Bronchial smooth muscle cell (primary cell): ENCODE measurements around the gene DNAJC18. TPM values are rescaled to one million over a fixed set of nuclear protein-coding genes. Genes with fewer than 3 reads are reported as not detected.

Experiments used
- total RNA-seq: library from RNA; depleted of rRNA; stranded (reverse); fragments of >200 nt; gene quantifications from 2 replicates; pipeline ENCODE4 v1.2.1, GENCODE V29; 2014

The DNAJC18 gene
- total RNA-seq: 9.8 and 10.6 TPM in 2 replicates

GRCh38 chr5:139439013-139439903 is at the start of gene DNAJC18:
Gene DNAJC18, minus strand, starts transcription at chr5:139439525. Its CDS starts 80 bp downstream, at chr5:139439445.

DNA sequence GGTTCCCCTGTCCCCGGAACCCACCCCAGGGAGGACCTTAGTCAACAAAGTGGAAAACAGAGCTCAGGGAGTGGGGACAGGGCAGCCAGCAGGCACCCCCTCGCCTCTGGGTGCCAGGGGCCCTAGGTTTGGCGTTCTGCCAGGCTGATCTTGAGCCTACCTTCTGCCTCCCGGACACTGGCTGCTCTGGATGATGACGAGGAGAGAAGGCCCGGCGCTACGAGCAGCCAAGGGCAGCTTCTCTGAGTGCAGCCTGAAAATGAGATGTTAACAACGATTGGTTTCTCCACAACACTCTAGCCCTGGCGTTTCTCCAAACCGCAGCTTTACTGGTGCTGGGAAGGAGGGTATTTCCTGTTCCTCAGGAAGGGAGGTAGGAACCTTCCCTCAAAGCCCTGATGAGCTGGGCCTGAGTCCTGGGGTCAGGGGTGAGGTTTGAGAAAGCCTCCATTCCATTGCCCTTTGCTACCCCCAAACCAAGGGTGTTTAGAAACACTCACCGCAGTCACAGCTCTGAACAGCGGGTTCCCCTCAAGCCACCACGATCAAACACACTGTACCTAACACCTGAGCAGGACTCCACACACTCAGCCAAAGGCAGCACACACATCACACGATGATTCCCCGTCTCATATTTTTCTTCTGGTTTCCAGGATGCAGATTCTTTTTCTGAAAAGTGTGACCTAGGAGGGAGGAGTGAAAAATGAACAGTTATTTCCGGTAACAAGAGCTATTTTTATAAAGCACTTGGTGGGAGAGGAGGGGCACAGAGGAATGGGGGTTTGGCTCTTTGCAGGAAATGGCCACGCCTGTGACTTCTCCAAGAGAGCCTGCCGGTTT is 42.9 kb upstream of the DNAJC18 start, which contains the start of gene STING1:
Gene STING1, minus strand, starts transcription at position 709 of the 840 bp plus-strand sequence. CDS start 1,054 bp downstream, outside the sequence.

GRCh38 chr5:139470821-139471300 is 31.5 kb upstream of the DNAJC18 start, which contains the start of gene SMIM33:
Gene SMIM33, plus strand, starts transcription at chr5:139471004. Its CDS starts 118 bp downstream, at chr5:139471122.

DNA sequence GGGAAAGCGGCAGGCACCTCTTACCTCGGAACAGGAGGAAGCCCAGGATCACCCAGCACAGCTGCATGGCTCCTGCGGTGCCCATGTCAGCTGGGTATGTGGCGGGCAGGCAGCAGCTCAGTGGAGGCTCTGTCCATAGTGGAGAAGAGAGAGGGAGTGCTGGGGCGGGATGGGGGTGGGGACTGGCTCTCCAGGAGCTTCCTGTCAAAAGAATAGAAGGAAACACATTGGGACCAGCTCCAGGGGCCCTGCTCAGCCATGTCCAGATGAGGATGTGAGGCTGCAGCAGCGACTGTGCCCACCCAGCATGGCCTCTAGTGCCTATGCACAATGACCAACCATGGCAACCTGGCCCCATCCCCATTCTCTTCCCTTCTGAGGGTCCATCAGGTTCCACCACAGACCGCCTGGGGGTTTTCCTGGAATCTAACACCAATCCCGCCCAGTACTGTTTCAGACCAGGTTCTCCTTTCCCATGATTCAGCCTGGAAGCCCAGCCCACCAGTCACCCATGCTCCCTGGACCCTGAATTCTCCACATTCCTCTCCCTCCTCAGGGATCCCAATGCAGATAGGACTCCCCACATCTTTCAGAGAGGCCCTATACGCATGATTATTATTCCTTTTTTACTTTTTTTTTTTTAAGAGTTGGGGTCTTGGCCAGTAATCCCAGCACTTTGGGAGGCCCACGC is 23.4 kb upstream of the DNAJC18 start, which contains the start of gene ECSCR:
Gene ECSCR, minus strand, starts transcription at position 158 of the 691 bp plus-strand sequence. Its CDS starts 73 bp downstream, at position 85.

DNA sequence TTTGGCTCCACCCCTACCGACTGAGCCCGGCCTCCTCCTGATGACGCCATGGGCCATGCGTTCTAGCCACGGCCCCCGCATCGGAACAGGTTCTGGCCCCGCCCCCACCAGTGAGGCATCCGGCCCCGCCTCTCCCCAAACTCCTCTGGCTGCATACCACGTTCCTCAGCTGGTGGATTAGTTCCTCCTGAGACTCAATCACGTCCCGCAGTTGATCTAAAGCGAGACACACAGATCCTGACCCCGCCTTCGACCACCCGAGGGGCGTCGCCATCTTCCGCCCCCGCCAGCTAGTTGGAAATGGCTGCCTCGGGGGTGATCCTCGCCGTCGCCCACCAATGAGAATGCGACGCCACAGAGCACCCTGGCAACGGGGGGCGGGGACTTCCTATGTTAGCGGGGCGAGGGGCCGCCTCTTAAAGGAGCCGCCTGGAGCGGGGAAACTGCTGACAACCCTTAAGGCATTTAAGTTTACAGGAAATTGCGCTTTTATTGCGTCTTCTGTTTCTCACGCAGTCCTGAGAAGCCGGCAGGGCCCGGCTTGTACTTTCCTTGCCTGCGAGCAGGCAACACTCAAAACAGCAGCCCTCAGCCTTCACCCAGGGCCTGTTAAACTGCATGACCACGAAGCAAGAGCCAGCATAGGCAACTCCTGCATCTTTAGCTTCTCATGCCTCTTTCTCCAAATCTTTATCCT is 35.4 kb downstream of the DNAJC18 start, which contains the start of gene SPATA24:
Gene SPATA24, minus strand, starts transcription at position 303 of the 697 bp plus-strand sequence. Its CDS starts 29 bp downstream, at position 274.

GRCh38 chr5:139394654-139395566 is 44.4 kb downstream of the DNAJC18 start, which contains the start of gene PROB1:
Gene PROB1, minus strand, starts transcription at chr5:139395104. Its CDS starts 23 bp downstream, at chr5:139395081.

DNA sequence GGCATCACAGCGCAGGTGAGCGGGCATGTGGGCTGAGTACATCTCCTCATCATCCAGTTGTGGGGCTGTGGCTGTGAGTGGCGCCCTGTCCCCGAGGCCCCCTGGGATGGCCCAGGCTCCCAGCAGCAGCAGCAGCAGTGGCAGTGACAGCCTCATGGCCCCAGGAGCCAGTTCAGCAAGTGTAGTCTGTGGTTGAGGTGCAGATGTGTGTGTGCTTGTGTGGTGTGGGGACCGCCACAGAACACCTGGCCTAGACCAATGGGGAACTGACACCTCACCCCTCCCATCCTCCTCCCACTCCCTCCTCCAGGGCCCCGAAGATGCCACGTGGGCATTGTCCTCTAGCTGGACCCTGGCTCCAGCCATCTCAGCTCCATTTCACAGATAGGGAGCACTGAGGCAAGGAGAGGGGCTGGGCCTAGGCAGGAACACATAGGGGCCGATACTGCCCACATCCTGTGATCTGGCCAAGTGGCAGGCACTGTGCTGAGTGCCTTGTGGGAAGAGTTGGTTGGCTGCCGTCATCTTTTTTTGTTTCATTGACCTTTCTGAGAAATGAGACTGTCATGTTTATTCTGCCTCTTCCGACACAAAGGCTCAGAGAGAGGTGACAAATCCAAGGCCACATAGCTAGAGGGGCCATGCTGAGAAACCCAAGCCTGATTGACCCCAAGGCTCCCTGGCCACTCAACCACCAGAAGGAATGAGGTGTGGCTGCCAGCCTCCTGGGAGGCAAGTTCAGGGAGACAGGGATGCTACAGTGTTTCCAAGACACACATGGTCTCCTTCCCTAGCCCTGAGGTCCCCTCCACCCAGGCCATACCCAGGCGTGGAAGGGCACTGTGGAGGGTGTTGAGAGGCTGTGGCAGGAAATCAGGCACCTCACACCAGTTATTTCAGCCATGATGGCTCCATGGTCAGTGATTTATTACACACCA is 49.4 kb downstream of the DNAJC18 start, which contains the start of gene MZB1:
Gene MZB1, minus strand, starts transcription at position 213 of the 938 bp plus-strand sequence. Its CDS starts 57 bp downstream, at position 156.

DNA sequence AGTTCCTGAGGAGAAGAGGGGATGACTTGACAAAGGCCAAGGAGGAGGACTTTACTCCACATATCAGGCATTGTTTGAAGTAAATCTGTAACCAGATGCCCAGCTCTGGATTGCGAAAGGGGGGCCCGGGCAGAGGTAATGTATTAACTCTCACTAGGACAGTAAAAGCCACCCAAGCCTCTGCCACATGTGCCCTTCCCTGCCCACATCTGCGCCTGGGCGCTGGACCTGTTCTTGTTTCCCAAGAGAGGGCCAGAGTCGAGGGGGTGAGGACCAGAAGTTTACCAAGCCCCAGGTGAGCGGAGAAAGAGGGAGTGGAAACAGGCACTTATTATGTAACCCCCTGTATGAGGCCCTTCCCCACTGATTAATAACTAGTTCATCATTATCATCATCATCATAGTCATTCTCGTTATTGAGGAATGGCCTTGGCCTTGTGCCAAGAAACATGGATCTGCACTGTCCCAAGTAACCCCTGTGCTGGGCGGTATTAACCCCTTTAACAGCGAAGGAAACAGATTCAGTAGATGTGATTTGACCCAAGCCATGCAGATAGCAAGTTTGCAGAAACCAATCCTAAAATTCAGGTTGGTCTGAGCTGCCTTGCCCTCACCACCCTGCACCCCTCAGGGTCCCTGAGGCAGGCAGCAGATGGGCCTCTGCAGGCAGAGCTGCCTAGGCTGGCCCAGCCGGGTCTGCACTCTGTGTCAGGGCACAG is 55.9 kb downstream of the DNAJC18 start, which contains the start of gene SLC23A1:
Gene SLC23A1, minus strand, starts transcription at position 23 of the 718 bp plus-strand sequence. CDS start 44 bp downstream, outside the sequence.

Other genes starting within 250 kb of the DNAJC18 start
- gene SIL1, start 241.2 kb downstream of the DNAJC18 start, total RNA-seq: 109 and 134 TPM in 2 replicates
- 211 and 213 TPM in 2 replicates for gene MATR3, start 145.8 kb downstream of the DNAJC18 start, total RNA-seq
- gene PAIP2, start 97.7 kb downstream of the DNAJC18 start, total RNA-seq: 61.9 and 74.1 TPM in 2 replicates
- not detected in 2 replicates for gene SLC23A1, start 56.2 kb downstream of the DNAJC18 start, total RNA-seq
- not detected in 2 replicates for gene MZB1, start 49.6 kb downstream of the DNAJC18 start, total RNA-seq
- 0.26 and 1.3 TPM in 2 replicates for gene PROB1, start 44.4 kb downstream of the DNAJC18 start, total RNA-seq
- gene SPATA24, start 35.4 kb downstream of the DNAJC18 start, total RNA-seq: 3.5 and 7.7 TPM in 2 replicates
- gene ECSCR, start 23.2 kb upstream of the DNAJC18 start, total RNA-seq: not detected in 2 replicates
- gene SMIM33, start 31.5 kb upstream of the DNAJC18 start, total RNA-seq: not detected in 2 replicates
- 30.9 and 42.2 TPM in 2 replicates for gene STING1, start 43.2 kb upstream of the DNAJC18 start, total RNA-seq
- 26.6 and 37.2 TPM in 2 replicates for gene UBE2D2, start 121.8 kb upstream of the DNAJC18 start, total RNA-seq
- gene CXXC5, start 208.8 kb upstream of the DNAJC18 start, total RNA-seq: 63.5 and 75.4 TPM in 2 replicates